ENCODE results near the gene UGT1A4.

UGT1A4 gene

GRCh38 chr2:233707940-233708644 lies 10.4 kb upstream of the UGT1A4 start:
- TF ChIP-seq CTCF (IDR thresholded peaks at IDR 0.05; ENCODE audit: low read depth, low read length, poor library complexity, severe bottlenecking) (no peak), EZH2phosphoT487 (IDR thresholded peaks at IDR 0.05; ENCODE audit: borderline replicate concordance, low read length) (no peak)
- Histone ChIP-seq H4K20me1 (ENCODE audit: control insufficient read depth, insufficient read depth, low read depth, low read length) (no peaks in the 10 kb centered on the region), H3K36me3 (ENCODE audit: control insufficient read depth, low read length) (no peaks in the 10 kb centered on the region), H3K4me1 (ENCODE audit: control insufficient read depth, low read length) (no peaks in the 10 kb centered on the region), H3K79me2 (ENCODE audit: control insufficient read depth, low read length) (no peaks in the 10 kb centered on the region), H3K4me2 (ENCODE audit: low read length) (no peak overlapping the region), H3K9me3 (ENCODE audit: control insufficient read depth, insufficient read depth, low read length) (no peaks in the 10 kb centered on the region), H3K27ac (ENCODE audit: low read depth, low read length) (no peak overlapping the region), H3K4me3 (ENCODE audit: low read length) (no peak overlapping the region), H3K27me3 (ENCODE audit: control insufficient read depth, low read length) (0 out of 2 replicates have a peak, but pooled peaks cover 3% of the 10 kb centered on the region), H3F3A (ENCODE audit: control insufficient read depth, insufficient read depth) (no peaks in the 10 kb centered on the region), H3K9me2 (replicated peaks; ENCODE audit: control insufficient read depth, low read length) (no peaks in the 10 kb centered on the region)

- H3K79me2 ChIP-seq (ENCODE audit: control insufficient read depth, low read length), result no peaks in the 10 kb centered on the region
- H3K4me1 ChIP-seq (ENCODE audit: control insufficient read depth, low read length), result no peaks in the 10 kb centered on the region
- no peaks in the 10 kb centered on the region for H3K9me2 ChIP-seq (replicated peaks; ENCODE audit: control insufficient read depth, low read length)
- H3K4me3 ChIP-seq (ENCODE audit: low read length), result no peak overlapping the region
- H3F3A ChIP-seq (ENCODE audit: control insufficient read depth, insufficient read depth), result no peaks in the 10 kb centered on the region
- H3K4me2 ChIP-seq (ENCODE audit: low read length), result no peak overlapping the region
- 0 out of 2 replicates have a peak, but pooled peaks cover 3% of the 10 kb centered on the region for H3K27me3 ChIP-seq (ENCODE audit: control insufficient read depth, low read length)
- H3K36me3 ChIP-seq (ENCODE audit: control insufficient read depth, low read length), result no peaks in the 10 kb centered on the region
- H4K20me1 ChIP-seq (ENCODE audit: control insufficient read depth, insufficient read depth, low read depth, low read length), result no peaks in the 10 kb centered on the region
- TF ChIP-seq CTCF (IDR thresholded peaks at IDR 0.05; ENCODE audit: low read depth, low read length, poor library complexity, severe bottlenecking) (no peak), EZH2phosphoT487 (IDR thresholded peaks at IDR 0.05; ENCODE audit: borderline replicate concordance, low read length) (no peak)
- no peak overlapping the region for H3K27ac ChIP-seq (ENCODE audit: low read depth, low read length)
- H3K9me3 ChIP-seq (ENCODE audit: control insufficient read depth, insufficient read depth, low read length), result no peaks in the 10 kb centered on the region
These were observed 9.6 kb upstream of the UGT1A4 start for GRCh38 chr2:233708942-233709341.

- Histone ChIP-seq H3F3A (ENCODE audit: control insufficient read depth, insufficient read depth) (no peaks in the 10 kb centered on the region), H3K27ac (ENCODE audit: low read depth, low read length) (no peak overlapping the region), H3K9me3 (ENCODE audit: control insufficient read depth, insufficient read depth, low read length) (no peaks in the 10 kb centered on the region), H3K36me3 (ENCODE audit: control insufficient read depth, low read length) (no peaks in the 10 kb centered on the region), H3K27me3 (ENCODE audit: control insufficient read depth, low read length) (peaks cover 7% of the 10 kb centered on the region; the same call in 1 of the 2 replicates), H3K79me2 (ENCODE audit: control insufficient read depth, low read length) (no peaks in the 10 kb centered on the region), H3K4me1 (ENCODE audit: control insufficient read depth, low read length) (no peaks in the 10 kb centered on the region), H4K20me1 (ENCODE audit: control insufficient read depth, insufficient read depth, low read depth, low read length) (no peaks in the 10 kb centered on the region), H3K4me2 (ENCODE audit: low read length) (no peak overlapping the region), H3K9me2 (replicated peaks; ENCODE audit: control insufficient read depth, low read length) (no peaks in the 10 kb centered on the region), H3K4me3 (ENCODE audit: low read length) (no peak overlapping the region)
- TF ChIP-seq CTCF (IDR thresholded peaks at IDR 0.05; ENCODE audit: low read depth, low read length, poor library complexity, severe bottlenecking) (peak; percentile 94), EZH2phosphoT487 (IDR thresholded peaks at IDR 0.05; ENCODE audit: borderline replicate concordance, low read length) (no peak)
These were observed 7.1 kb upstream of the UGT1A4 start for GRCh38 chr2:233711312-233712008.
